K562 (cell line): ENCODE measurements around the gene PCDHGB1. TPM values are rescaled to one million over a fixed set of nuclear protein-coding genes. Genes with fewer than 3 reads are reported as not detected.

Experiments
- FOSL1 ChIP-seq: fragments of 200-800 bp; sonication (Bioruptor generic); conservative IDR thresholded peaks from 2 replicates; pipeline ENCODE4 v1.6.1; 2016; ENCODE audit warnings: missing genetic modification characterization, missing compliant biosample characterization
- GATA2 ChIP-seq: sonication (generic); formaldehyde crosslinking; IDR thresholded peaks from 2 replicates; pipeline ENCODE4 v1.4.0; 2020; ENCODE audit warnings: mild to moderate bottlenecking, missing genetic modification reagents
- MGA ChIP-seq: fragments of 450-650 bp; IDR thresholded peaks from 2 replicates; pipeline ENCODE4 v1.6.1; 2016; ENCODE audit warnings: mild to moderate bottlenecking, moderate library complexity
- NFE2 ChIP-seq: IDR thresholded peaks from 2 replicates; pipeline ENCODE4 v1.6.1; 2014; ENCODE audit warnings: antibody characterized with exemption, low read depth
- TFAM ChIP-seq: fragments of 250-450 bp; sonication (Bioruptor Pico); conservative IDR thresholded peaks from 2 replicates; pipeline ENCODE4 v1.5.0; 2021; ENCODE audit warnings: mild to moderate bottlenecking, moderate library complexity
- ZNF780A ChIP-seq: fragments of 250-450 bp; sonication (Bioruptor Pico); IDR thresholded peaks from 2 replicates; pipeline ENCODE4 v1.5.0; 2021; ENCODE audit warnings: mild to moderate bottlenecking
- polyA plus RNA-seq, 8 experiments: library from polyadenylated mRNA; depleted of rRNA in 4 of 8; stranded (reverse) in 5 of 8; unstranded in 3 of 8; fragments of >200 nt; fragmentation: Nextera tagmentation in 2 of 8; fragmentation: Illumina TruSeq in 1 of 8; extraction: Ambion mirVana in 2 of 8; extraction: Trizol in 1 of 8; gene quantifications; 2 replicates each; pipeline versions ENCODE4 v1.2.1 to v1.2.3, GENCODE V29; 2011 to 2014; ENCODE audit warnings: inconsistent platforms in 1 of 8, missing spikeins in 1 of 8
- total RNA-seq, 7 experiments: library from RNA; depleted of rRNA in 6 of 7; stranded (reverse); fragments of >200 nt in 6 of 7; fragmentation: Illumina TruSeq in 2 of 7; extraction: Trizol in 2 of 7; gene quantifications; 2 replicates each; pipeline versions ENCODE4 v1.2.1 to v1.2.3, GENCODE V29; 2011 to 2021; ENCODE audit warnings: low replicate concordance in 1 of 7

PCDHGB1 gene
- total and polyA plus RNA-seq, 9 of the 15 experiments (the other 6 are each of a cell fraction or from before 2014, with no cell fraction given), result 0.06 to 0.20 (median 0.07) TPM; not detected in 2

- TF ChIP-seq MGA, result peak; percentile 52; the same call in 1 of the 2 replicates
- TF ChIP-seq TFAM (CRISPR knock-in tag), result no peak
- TF ChIP-seq ZNF780A (CRISPR knock-in tag), result no peak
- TF ChIP-seq GATA2, result no peak
- TF ChIP-seq NFE2, result peak; percentile 28; the same call in 1 of the 2 replicates
- 0 out of 2 replicates have a peak, but pooled peaks have one; percentile 26 for TF ChIP-seq FOSL1 (tag)
Measured at GRCh38 chr5:141356133-141356532, 6.2 kb downstream of the PCDHGB1 start (continued).
